ENCODE data around the gene EHBP1. TPM values are rescaled to one million over a fixed set of nuclear protein-coding genes. Genes with fewer than 3 reads are reported as not detected.
"Not testable (repeated sequence)": the region's sequence is repeated elsewhere in the genome, so short reads cannot be mapped to it uniquely, and the experiment has no call there.

EHBP1 gene
- total RNA-seq, 1 donor from 2014 or later = 52.7 TPM

DNA sequence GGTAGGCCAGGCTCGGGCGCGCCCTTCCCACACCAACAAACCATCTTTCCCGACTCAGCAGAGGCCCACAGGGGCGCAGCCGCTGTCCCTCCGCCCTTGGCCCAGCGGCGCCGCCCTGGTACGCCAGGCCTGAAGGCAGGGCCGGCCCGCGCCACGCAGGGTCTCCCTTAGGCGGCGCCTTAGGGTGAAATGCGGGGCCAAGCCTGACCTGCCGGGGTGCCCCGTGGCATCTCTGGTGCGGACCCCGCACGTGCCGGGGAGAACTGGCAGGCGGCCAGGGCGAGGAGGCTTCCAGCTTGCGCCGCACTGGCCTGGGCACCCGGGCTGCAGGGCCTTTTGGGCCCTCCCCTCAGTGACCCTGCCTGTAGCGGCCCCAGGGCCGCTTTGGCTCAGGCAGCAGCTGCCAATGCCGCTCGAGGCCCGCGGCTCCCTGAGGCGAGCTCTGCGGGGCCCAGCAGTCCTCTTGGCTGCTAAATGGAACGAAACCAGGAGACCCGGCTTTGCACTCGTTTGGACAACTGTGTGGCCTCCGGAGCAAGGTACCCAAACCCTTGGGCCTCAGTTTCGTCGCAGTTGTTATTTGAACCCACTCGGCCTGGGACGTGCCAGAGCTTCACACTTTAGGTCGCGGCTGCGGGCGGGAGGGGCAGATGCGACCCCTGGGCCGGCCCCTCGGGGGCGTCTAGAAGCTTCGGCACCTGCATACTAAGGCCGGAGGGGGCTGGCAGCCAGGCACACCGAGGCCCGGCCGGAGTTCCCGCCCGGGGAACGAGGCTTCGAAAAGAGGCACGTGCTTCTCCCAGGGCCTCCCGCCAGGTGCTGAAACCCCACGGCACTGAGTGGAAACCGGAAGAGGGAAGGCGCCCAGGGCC, 353.6 kb downstream of the EHBP1 start:
- no peak overlapping the region for H3K27ac ChIP-seq (ENCODE audit: low read depth, low read length)
- peak overlapping the region in 2 of 3 donors; percentile 2 to 16 for H3K9ac ChIP-seq (ENCODE audit: low read depth in 1 of 3, low read length in 3 of 3)
- H3K4me3 ChIP-seq (ENCODE audit: low read length in 3 of 3) = peak overlapping the region in 2 of 3 donors; percentile 30 to 41
- no peaks in the 10 kb centered on the region for H3K36me3 ChIP-seq (ENCODE audit: control insufficient read depth in 3 of 3, insufficient read depth in 3 of 3, low read length in 3 of 3)
- H3K9me3 ChIP-seq (ENCODE audit: control insufficient read depth in 3 of 3, low read length in 3 of 3) = no peaks in the 10 kb centered on the region
- H3K27me3 ChIP-seq (ENCODE audit: control insufficient read depth in 3 of 3, insufficient read depth in 3 of 3, low read length in 3 of 3) = peaks cover 78 to 83% (median 82%) of the 10 kb centered on the region in 3 donors
- peaks cover 28 to 44% (median 39%) of the 10 kb centered on the region in 3 donors for H3K4me1 ChIP-seq (ENCODE audit: control insufficient read depth in 3 of 3, insufficient read depth in 3 of 3, low read length in 3 of 3)

DNA sequence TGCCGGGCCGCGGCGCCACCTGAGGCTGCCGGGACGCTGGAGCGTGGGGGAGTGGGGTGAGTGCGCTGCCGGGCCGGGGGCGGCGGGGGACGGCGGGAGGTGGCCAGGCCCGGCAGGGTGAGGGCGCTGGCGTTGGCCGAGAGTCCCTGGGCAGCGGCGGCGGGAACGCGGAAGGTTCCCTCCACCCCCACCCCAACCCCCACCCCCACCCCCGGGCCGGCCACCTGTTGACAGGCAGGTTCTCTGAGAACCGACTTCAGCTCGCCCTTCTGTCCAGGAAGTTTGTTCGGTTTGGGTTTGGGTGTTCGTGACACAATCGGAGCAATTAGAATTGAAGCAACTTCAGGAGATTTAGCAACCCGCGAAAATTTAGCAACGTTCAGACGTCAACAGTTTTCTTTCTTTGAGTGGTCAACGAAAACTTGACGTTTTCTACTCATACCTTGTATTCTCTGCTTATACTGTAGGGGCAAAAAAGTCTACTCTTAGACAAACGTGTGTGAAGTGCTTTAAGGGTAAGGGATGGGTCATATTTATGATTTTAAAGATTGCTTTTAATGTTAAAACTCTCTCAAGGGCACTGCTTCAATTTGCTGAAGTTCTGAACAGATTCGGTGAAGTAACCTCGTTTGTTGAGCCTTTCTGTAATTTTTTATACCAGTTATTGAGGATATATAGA, 354.4 kb downstream of the EHBP1 start:
- H3K9me3 ChIP-seq (ENCODE audit: control insufficient read depth in 3 of 3, low read length in 3 of 3) = no peaks in the 10 kb centered on the region
- no peak overlapping the region for H3K9ac ChIP-seq (ENCODE audit: low read depth in 1 of 3, low read length in 3 of 3)
- peaks cover 76 to 82% (median 76%) of the 10 kb centered on the region in 3 donors for H3K27me3 ChIP-seq (ENCODE audit: control insufficient read depth in 3 of 3, insufficient read depth in 3 of 3, low read length in 3 of 3)
- H3K4me1 ChIP-seq (ENCODE audit: control insufficient read depth in 3 of 3, insufficient read depth in 3 of 3, low read length in 3 of 3) = peaks cover 26 to 41% (median 35%) of the 10 kb centered on the region in 3 donors
- no peaks in the 10 kb centered on the region for H3K36me3 ChIP-seq (ENCODE audit: control insufficient read depth in 3 of 3, insufficient read depth in 3 of 3, low read length in 3 of 3)
- no peak overlapping the region for H3K4me3 ChIP-seq (ENCODE audit: low read length in 3 of 3)
- no peak overlapping the region for H3K27ac ChIP-seq (ENCODE audit: low read depth, low read length)

DNA sequence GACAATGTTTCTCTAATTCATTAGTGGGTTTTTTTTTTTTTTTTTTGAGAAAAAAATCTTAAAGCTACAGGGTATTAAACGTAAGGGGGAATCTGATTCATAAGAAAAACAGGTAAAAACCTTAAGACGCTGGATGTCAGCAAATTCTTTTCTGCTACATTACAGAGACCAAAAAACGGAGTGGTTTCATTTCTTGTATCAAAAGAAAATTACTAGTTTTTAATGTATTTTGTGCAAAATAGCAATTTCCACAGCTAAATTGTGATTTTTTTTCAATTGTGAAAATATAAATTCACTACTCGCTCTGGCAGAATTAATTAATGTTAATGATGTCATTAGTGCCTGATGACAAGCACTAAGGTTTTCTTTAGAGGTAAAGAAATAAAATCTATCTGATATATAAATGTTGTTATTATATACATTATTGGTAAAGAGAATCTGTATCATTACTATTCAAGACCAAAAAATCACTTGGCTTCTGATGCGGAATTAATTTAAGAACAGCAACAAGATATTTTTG, 355.0 kb downstream of the EHBP1 start:
- Histone ChIP-seq H3K27ac (ENCODE audit: low read depth, low read length) (no peak overlapping the region), H3K9ac (ENCODE audit: low read depth in 1 of 3, low read length in 3 of 3) (no peak overlapping the region), H3K4me3 (ENCODE audit: low read length in 3 of 3) (no peak overlapping the region), H3K9me3 (ENCODE audit: control insufficient read depth in 3 of 3, low read length in 3 of 3) (no peaks in the 10 kb centered on the region), H3K27me3 (ENCODE audit: control insufficient read depth in 3 of 3, insufficient read depth in 3 of 3, low read length in 3 of 3) (peaks cover 70 to 76% (median 74%) of the 10 kb centered on the region in 3 donors), H3K36me3 (ENCODE audit: control insufficient read depth in 3 of 3, insufficient read depth in 3 of 3, low read length in 3 of 3) (no peaks in the 10 kb centered on the region), H3K4me1 (ENCODE audit: control insufficient read depth in 3 of 3, insufficient read depth in 3 of 3, low read length in 3 of 3) (peaks cover 20 to 36% (median 29%) of the 10 kb centered on the region in 3 donors)

DNA sequence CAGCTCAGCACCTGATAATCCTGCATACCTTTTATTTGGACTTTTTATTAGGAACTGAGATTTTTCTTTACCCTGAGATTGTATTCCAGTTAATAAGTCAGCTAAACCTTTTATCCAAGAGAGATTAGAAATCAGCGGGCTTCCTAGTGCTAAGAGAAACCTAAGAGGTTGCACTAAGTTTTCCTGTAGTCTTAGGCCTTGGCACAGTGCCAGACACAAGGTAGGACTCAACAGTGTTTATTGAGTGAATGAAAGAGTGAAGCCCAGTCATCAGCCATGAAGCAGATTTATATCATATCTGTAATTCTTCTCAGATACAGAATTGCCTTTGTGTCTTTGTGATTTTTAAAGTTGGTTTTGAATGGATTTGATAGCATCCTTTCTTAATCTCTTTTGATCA, 358.7 kb downstream of the EHBP1 start:
- no peak overlapping the region for H3K4me3 ChIP-seq (ENCODE audit: low read length in 3 of 3)
- H3K27me3 ChIP-seq (ENCODE audit: control insufficient read depth in 3 of 3, insufficient read depth in 3 of 3, low read length in 3 of 3) = peaks cover 44 to 57% (median 53%) of the 10 kb centered on the region in 3 donors

DNA sequence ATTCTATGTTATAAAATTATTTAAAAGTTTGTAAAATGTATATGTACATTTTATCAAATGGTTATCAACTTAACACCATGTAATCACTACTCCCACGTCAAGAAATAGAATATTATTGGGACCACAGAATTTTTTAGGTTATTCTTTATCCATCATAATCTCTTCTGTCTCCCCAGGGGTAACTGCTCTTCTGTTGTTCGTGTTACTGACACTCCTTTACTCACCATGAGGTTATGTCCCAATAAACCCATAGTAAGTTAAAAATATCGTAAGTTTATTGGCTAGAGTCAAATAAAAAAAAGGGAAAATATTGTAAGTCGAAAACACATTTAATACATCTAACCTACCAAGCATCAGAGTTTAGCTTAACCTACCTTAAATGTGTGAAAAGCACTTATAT, 359.1 kb downstream of the EHBP1 start:
- no peak overlapping the region for H3K9ac ChIP-seq (ENCODE audit: low read depth in 1 of 3, low read length in 3 of 3)
- H3K27ac ChIP-seq (ENCODE audit: low read depth, low read length) = no peak overlapping the region
- no peak overlapping the region for H3K4me3 ChIP-seq (ENCODE audit: low read length in 3 of 3)
- H3K4me1 ChIP-seq (ENCODE audit: control insufficient read depth in 3 of 3, insufficient read depth in 3 of 3, low read length in 3 of 3) = no peaks in the 10 kb centered on the region
- no peaks in the 10 kb centered on the region for H3K9me3 ChIP-seq (ENCODE audit: control insufficient read depth in 3 of 3, low read length in 3 of 3)
- H3K36me3 ChIP-seq (ENCODE audit: control insufficient read depth in 3 of 3, insufficient read depth in 3 of 3, low read length in 3 of 3) = no peaks in the 10 kb centered on the region
- H3K27me3 ChIP-seq (ENCODE audit: control insufficient read depth in 3 of 3, insufficient read depth in 3 of 3, low read length in 3 of 3) = peaks cover 41 to 53% (median 53%) of the 10 kb centered on the region in 3 donors

More for the DNA sequence above, 358.7 kb downstream of the EHBP1 start:
- no peak overlapping the region for H3K9ac ChIP-seq (ENCODE audit: low read depth in 1 of 3, low read length in 3 of 3)
- peaks cover 1 to 4% (median 3%) of the 10 kb centered on the region in 3 donors for H3K4me1 ChIP-seq (ENCODE audit: control insufficient read depth in 3 of 3, insufficient read depth in 3 of 3, low read length in 3 of 3)
- no peak overlapping the region for H3K27ac ChIP-seq (ENCODE audit: low read depth, low read length)
- no peaks in the 10 kb centered on the region for H3K36me3 ChIP-seq (ENCODE audit: control insufficient read depth in 3 of 3, insufficient read depth in 3 of 3, low read length in 3 of 3)
- H3K9me3 ChIP-seq (ENCODE audit: control insufficient read depth in 3 of 3, low read length in 3 of 3) = no peaks in the 10 kb centered on the region

DNA sequence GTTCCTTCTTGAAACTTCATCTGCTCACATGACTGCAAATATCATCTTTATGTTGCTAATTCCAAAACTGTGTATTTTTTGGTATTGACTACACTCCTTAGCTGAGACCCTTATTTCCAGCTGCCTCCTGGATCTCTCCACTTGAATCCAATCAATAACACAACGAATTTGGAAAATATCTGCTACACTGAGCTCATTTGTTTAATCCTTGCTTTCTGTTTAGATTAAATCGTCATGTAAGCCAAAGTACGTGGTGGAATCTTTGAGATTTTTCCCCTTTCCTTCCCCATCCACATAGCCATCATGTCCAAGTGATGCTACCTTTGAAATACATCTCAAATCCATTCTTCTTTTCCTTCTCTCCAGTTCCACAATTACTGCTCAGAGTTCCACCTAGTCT, 360.8 kb downstream of the EHBP1 start:
- Histone ChIP-seq H3K27me3 (ENCODE audit: control insufficient read depth in 3 of 3, insufficient read depth in 3 of 3, low read length in 3 of 3) (peaks cover 29 to 40% (median 40%) of the 10 kb centered on the region in 3 donors), H3K9me3 (ENCODE audit: control insufficient read depth in 3 of 3, low read length in 3 of 3) (no peaks in the 10 kb centered on the region), H3K4me3 (ENCODE audit: low read length in 3 of 3) (no peak overlapping the region), H3K4me1 (ENCODE audit: control insufficient read depth in 3 of 3, insufficient read depth in 3 of 3, low read length in 3 of 3) (no peaks in the 10 kb centered on the region), H3K27ac (ENCODE audit: low read depth, low read length) (no peak overlapping the region), H3K36me3 (ENCODE audit: control insufficient read depth in 3 of 3, insufficient read depth in 3 of 3, low read length in 3 of 3) (no peaks in the 10 kb centered on the region), H3K9ac (ENCODE audit: low read depth in 1 of 3, low read length in 3 of 3) (no peak overlapping the region)

DNA sequence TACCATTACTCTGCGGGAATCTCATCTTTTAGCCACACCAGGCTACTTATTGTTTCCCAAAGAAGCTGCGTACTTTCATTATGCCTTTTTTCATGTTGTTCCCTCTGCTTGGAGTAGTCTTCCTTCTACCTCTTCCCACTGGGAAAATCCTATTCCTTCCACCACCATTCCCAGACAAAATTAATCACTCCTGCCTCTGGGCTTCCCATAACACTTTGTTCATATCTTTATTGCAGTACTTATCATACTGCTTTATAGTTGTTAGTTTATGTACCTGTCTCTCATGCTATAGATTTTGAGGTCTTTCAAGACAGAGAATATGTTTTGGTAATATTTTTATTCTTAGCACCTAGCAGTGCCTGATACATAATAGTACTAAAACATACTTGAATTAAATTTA, 361.3 kb downstream of the EHBP1 start:
- Histone ChIP-seq H3K27ac (ENCODE audit: low read depth, low read length) (no peak overlapping the region), H3K4me1 (ENCODE audit: control insufficient read depth in 3 of 3, insufficient read depth in 3 of 3, low read length in 3 of 3) (no peaks in the 10 kb centered on the region), H3K9ac (ENCODE audit: low read depth in 1 of 3, low read length in 3 of 3) (no peak overlapping the region), H3K9me3 (ENCODE audit: control insufficient read depth in 3 of 3, low read length in 3 of 3) (no peaks in the 10 kb centered on the region), H3K36me3 (ENCODE audit: control insufficient read depth in 3 of 3, insufficient read depth in 3 of 3, low read length in 3 of 3) (no peaks in the 10 kb centered on the region), H3K27me3 (ENCODE audit: control insufficient read depth in 3 of 3, insufficient read depth in 3 of 3, low read length in 3 of 3) (peaks cover 25 to 36% (median 35%) of the 10 kb centered on the region in 3 donors), H3K4me3 (ENCODE audit: low read length in 3 of 3) (no peak overlapping the region)

DNA sequence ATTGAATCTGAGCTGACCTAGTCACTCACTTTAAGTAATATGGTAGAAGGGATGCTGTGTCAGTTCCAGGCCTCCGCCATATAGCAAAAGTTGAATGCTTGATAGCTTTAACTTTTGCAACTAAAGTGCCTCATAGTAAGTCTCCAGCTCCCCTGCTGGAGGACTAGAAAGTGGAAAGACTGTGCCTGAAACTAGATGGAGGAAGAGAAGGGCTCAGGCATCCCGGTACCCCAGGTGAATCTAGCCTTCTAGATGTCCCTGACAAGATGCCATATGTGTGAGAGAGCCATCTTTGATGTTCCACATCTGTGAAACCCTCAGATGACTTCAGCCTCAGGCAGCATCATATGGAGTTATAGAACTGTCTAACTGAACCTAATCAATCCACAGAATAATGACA, 366.2 kb downstream of the EHBP1 start:
- Histone ChIP-seq H3K36me3 (ENCODE audit: control insufficient read depth in 3 of 3, insufficient read depth in 3 of 3, low read length in 3 of 3) (no peaks in the 10 kb centered on the region), H3K9ac (ENCODE audit: low read depth in 1 of 3, low read length in 3 of 3) (no peak overlapping the region), H3K4me1 (ENCODE audit: control insufficient read depth in 3 of 3, insufficient read depth in 3 of 3, low read length in 3 of 3) (no peaks in the 10 kb centered on the region), H3K4me3 (ENCODE audit: low read length in 3 of 3) (no peak overlapping the region), H3K27me3 (ENCODE audit: control insufficient read depth in 3 of 3, insufficient read depth in 3 of 3, low read length in 3 of 3) (peaks cover 8 to 17% (median 12%) of the 10 kb centered on the region in 3 donors), H3K9me3 (ENCODE audit: control insufficient read depth in 3 of 3, low read length in 3 of 3) (no peaks in the 10 kb centered on the region), H3K27ac (ENCODE audit: low read depth, low read length) (no peak overlapping the region)

DNA sequence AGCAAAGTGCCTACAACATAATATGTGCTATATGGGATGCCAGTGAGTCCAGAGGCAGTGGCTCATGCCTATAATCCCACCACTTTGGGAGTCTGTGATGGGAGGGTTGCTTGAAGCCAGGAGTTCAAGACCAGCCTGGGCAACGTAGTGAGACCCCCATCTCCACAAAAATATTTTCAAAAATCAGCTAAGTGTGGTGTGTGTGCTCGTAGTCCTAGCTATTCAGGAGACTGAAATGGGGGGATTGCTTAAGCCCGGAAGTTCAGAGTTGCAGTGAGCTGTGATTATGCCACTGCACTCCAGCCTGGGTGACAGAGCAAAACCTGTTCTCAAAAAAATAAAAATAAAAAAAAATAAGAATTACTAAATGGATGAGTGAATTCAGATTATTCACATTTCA, 368.5 kb downstream of the EHBP1 start:
- no peak overlapping the region for H3K9ac ChIP-seq (ENCODE audit: low read depth in 1 of 3, low read length in 3 of 3)
- no peaks in the 10 kb centered on the region for H3K4me1 ChIP-seq (ENCODE audit: control insufficient read depth in 3 of 3, insufficient read depth in 3 of 3, low read length in 3 of 3)
- H3K27ac ChIP-seq (ENCODE audit: low read depth, low read length) = no peak overlapping the region
- no peak overlapping the region for H3K4me3 ChIP-seq (ENCODE audit: low read length in 3 of 3)
- H3K36me3 ChIP-seq (ENCODE audit: control insufficient read depth in 3 of 3, insufficient read depth in 3 of 3, low read length in 3 of 3) = no peaks in the 10 kb centered on the region
- peaks cover 0 to 6% (median 4%) of the 10 kb centered on the region in 3 donors for H3K27me3 ChIP-seq (ENCODE audit: control insufficient read depth in 3 of 3, insufficient read depth in 3 of 3, low read length in 3 of 3)
- no peaks in the 10 kb centered on the region for H3K9me3 ChIP-seq (ENCODE audit: control insufficient read depth in 3 of 3, low read length in 3 of 3)

DNA sequence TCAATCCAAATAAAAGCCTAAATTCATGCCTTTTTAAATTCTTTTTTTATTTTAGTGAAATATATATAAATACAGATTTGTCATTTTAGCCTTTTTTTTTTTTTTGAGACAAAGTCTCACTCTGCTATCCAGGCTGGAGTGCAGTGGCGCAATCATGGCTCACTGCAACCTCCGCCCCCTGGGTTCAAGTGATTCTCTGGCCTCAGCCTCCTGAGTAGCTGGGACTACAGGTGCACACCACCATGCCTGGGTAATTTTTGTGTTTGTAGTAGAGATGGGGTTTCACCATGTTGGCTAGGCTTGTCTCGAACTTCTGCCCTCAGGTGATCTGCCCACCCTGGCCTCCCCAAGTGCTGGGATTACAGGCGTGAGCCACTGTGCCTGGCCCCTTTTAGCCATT, 368.9 kb downstream of the EHBP1 start:
- not testable (repeated sequence) for H3K27me3 ChIP-seq (ENCODE audit: control insufficient read depth in 3 of 3, insufficient read depth in 3 of 3, low read length in 3 of 3)

More for the DNA sequence above, 368.9 kb downstream of the EHBP1 start:
- H3K27ac ChIP-seq (ENCODE audit: low read depth, low read length); H3K9me3 ChIP-seq (ENCODE audit: control insufficient read depth in 3 of 3, low read length in 3 of 3); H3K4me1 ChIP-seq (ENCODE audit: control insufficient read depth in 3 of 3, insufficient read depth in 3 of 3, low read length in 3 of 3); H3K4me3 ChIP-seq (ENCODE audit: low read length in 3 of 3); H3K36me3 ChIP-seq (ENCODE audit: control insufficient read depth in 3 of 3, insufficient read depth in 3 of 3, low read length in 3 of 3); H3K9ac ChIP-seq (ENCODE audit: low read depth in 1 of 3, low read length in 3 of 3): not testable (repeated sequence)
